Measurements from ENCODE around the gene CTDSP2.

DNA sequence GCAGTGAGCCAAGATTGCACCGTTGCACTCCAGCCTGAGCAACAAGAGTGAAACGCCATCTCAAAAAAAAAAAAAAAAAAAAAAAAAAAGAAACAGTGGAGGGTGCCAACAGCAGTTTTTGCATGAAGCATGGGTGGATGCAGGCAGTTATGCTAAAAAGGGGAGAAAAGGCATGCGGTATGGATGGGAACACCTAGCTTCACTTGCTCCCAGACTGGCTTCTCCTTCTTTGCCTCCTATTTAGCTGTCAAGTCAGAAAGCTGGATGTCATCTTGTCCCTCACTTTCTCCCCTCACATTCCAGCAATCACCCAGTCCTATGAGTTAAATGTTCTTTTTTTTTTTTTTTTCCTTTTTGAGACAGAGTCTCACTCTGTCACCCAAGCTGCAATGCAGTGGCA is 71.5 kb downstream of the CTDSP2 start:
- TF ChIP-seq, protein P1, sequence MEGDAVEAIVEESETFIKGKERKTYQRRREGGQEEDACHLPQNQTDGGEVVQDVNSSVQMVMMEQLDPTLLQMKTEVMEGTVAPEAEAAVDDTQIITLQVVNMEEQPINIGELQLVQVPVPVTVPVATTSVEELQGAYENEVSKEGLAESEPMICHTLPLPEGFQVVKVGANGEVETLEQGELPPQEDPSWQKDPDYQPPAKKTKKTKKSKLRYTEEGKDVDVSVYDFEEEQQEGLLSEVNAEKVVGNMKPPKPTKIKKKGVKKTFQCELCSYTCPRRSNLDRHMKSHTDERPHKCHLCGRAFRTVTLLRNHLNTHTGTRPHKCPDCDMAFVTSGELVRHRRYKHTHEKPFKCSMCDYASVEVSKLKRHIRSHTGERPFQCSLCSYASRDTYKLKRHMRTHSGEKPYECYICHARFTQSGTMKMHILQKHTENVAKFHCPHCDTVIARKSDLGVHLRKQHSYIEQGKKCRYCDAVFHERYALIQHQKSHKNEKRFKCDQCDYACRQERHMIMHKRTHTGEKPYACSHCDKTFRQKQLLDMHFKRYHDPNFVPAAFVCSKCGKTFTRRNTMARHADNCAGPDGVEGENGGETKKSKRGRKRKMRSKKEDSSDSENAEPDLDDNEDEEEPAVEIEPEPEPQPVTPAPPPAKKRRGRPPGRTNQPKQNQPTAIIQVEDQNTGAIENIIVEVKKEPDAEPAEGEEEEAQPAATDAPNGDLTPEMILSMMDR (IDR thresholded peaks at IDR 0.05; ENCODE audit: low read depth, low read length) = no peak
- TF ChIP-seq EZH2phosphoT487 (IDR thresholded peaks at IDR 0.05; ENCODE audit: low read depth) = no peak
